B cell (primary cell): Measurements from ENCODE around the gene ING3. TPM values are rescaled to one million over a fixed set of nuclear protein-coding genes. Genes with fewer than 3 reads are reported as not detected.

Source experiments
- ATAC-seq: fragments of 200-7000 bp; cut with Tn5 transposase; one replicate; pipeline ENCODE4 v1.10.0; 2021; ENCODE audit warnings: low read depth, mild to moderate bottlenecking, moderate number of reproducible peaks, moderate library complexity
- CTCF ChIA-PET: fragments of 350-600 bp; sonication (Branson Sonifier 250); formaldehyde crosslinking; loops from one replicate; lab custom pipeline; 2021; ENCODE audit warnings: antibody characterized with exemption, inconsistent platforms; lab: Charles Lee
- POLR2A ChIA-PET: fragments of 350-600 bp; sonication (Branson Sonifier 250); formaldehyde crosslinking; loops from one replicate; lab custom pipeline; 2021; ENCODE audit warnings: antibody characterized with exemption; lab: Charles Lee
- DNase-seq: peaks from one replicate; pipeline ENCODE4 v3.0.0; 2013
- H2AFZ ChIP-seq: 2 replicates; pipeline ENCODE4 v1.6.1; 2012; ENCODE audit warnings: mild to moderate bottlenecking, low read depth, low read length; ENCODE audit not compliant: insufficient read depth, poor library complexity, severe bottlenecking
- H3K27ac ChIP-seq, 2 donors: 1 replicate in 1 of 2; 2 replicates in 1 of 2; pipeline ENCODE4 v1.5.1; 2012 to 2013; ENCODE audit warnings: low read length in 2 of 2, mild to moderate bottlenecking in 2 of 2, moderate library complexity in 1 of 2
- H3K27me3 ChIP-seq, 4 experiments: fragments of 200-600 bp in 1 of 4; sonication (generic) in 1 of 4; replicated peaks in 1 of 4; 1 replicate in 2 of 4; 2 replicates in 2 of 4; pipeline versions ENCODE4 v1.6.1 to v1.7.0; 2013 to 2016; ENCODE audit warnings: low read length in 3 of 4, mild to moderate bottlenecking in 2 of 4, mixed read lengths in 1 of 4, moderate library complexity in 1 of 4; ENCODE audit not compliant: insufficient read depth in 4 of 4, control insufficient read depth in 3 of 4; ENCODE audit errors: control extremely low read depth in 1 of 4
- H3K36me3 ChIP-seq, 2 experiments: replicated peaks in 1 of 2; 1 replicate in 1 of 2; 2 replicates in 1 of 2; pipeline versions ENCODE4 v1.6.1 to v1.7.1; 2013; ENCODE audit warnings: low read length in 1 of 2; ENCODE audit not compliant: insufficient read depth in 2 of 2, control insufficient read depth in 1 of 2; ENCODE audit errors: control extremely low read depth in 1 of 2, extremely low read depth in 1 of 2
- H3K4me1 ChIP-seq, 2 donors: fragments of 200-600 bp in 1 of 2; sonication (generic) in 1 of 2; 1 replicate in 1 of 2; 2 replicates in 1 of 2; pipeline versions ENCODE4 v1.5.1 to v1.6.1; 2013 to 2017; ENCODE audit warnings: low read length in 2 of 2; ENCODE audit not compliant: control insufficient read depth in 2 of 2, insufficient read depth in 2 of 2
- H3K4me2 ChIP-seq: replicated peaks from 2 replicates; pipeline ENCODE3; 2012; ENCODE audit warnings: mild to moderate bottlenecking, low read depth, low read length; ENCODE audit not compliant: poor library complexity, severe bottlenecking
- H3K4me3 ChIP-seq, 5 experiments: fragments of 200-600 bp in 1 of 5; sonication (generic) in 1 of 5; 1 replicate in 3 of 5; 2 replicates in 2 of 5; pipeline versions ENCODE4 v1.5.1 to v1.7.0; 2011 to 2016; ENCODE audit warnings: low read length in 4 of 5, mild to moderate bottlenecking in 4 of 5, low read depth in 2 of 5, control low read depth in 1 of 5, moderate library complexity in 1 of 5; ENCODE audit not compliant: insufficient read depth in 1 of 5; ENCODE audit errors: control extremely low read depth in 1 of 5, extremely low read depth in 1 of 5
- H3K79me2 ChIP-seq: fragments of 200-600 bp; sonication (generic); one replicate; pipeline ENCODE4 v1.6.0; 2016; ENCODE audit warnings: low read length; ENCODE audit not compliant: control insufficient read depth, insufficient read depth
- H3K9ac ChIP-seq: fragments of 200-600 bp; sonication (generic); 2 replicates; pipeline ENCODE4 v1.6.1; 2017; ENCODE audit warnings: mild to moderate bottlenecking, low read length, moderate library complexity
- H3K9me3 ChIP-seq, 3 donors: one replicate each; pipeline versions ENCODE4 v1.6.1 to v1.7.1; 2013; ENCODE audit warnings: low read length in 2 of 3; ENCODE audit not compliant: control insufficient read depth in 2 of 3, insufficient read depth in 1 of 3; ENCODE audit errors: control extremely low read depth in 1 of 3
- H4K20me1 ChIP-seq: 2 replicates; pipeline ENCODE4 v1.6.0; 2012; ENCODE audit warnings: mild to moderate bottlenecking, low read length; ENCODE audit not compliant: insufficient read depth, control insufficient read depth, poor library complexity, severe bottlenecking
- H3K27ac Mint-ChIP-seq: one replicate; pipeline ENCODE4 v1.8.0; 2021; ENCODE audit warnings: mixed read lengths
- H3K27me3 Mint-ChIP-seq: one replicate; pipeline ENCODE4 v1.8.0; 2021; ENCODE audit warnings: mixed read lengths
- H3K4me1 Mint-ChIP-seq: one replicate; pipeline ENCODE4 v1.8.0; 2021; ENCODE audit warnings: mixed read lengths
- H3K4me3 Mint-ChIP-seq: one replicate; pipeline ENCODE4 v1.8.0; 2021; ENCODE audit warnings: mixed read lengths
- H3K9me3 Mint-ChIP-seq: one replicate; pipeline ENCODE4 v1.8.0; 2022; ENCODE audit warnings: mixed read lengths; ENCODE audit not compliant: insufficient read depth
- CTCF ChIP-seq: fragments of 200-600 bp; IDR thresholded peaks from one replicate; pipeline ENCODE4 v1.8.0; 2022; ENCODE audit warnings: antibody characterized with exemption, mild to moderate bottlenecking
- EZH2 ChIP-seq: IDR thresholded peaks from 2 replicates; pipeline ENCODE4 v1.6.1; 2012; ENCODE audit warnings: borderline replicate concordance, low read depth, mild to moderate bottlenecking, moderate library complexity, low read length; ENCODE audit not compliant: insufficient read depth, poor library complexity, severe bottlenecking
- WGBS: methylation state at CpG from one replicate; pipeline ENCODE4 v1.1.5; 2013; ENCODE audit warnings: missing lambda C conversion rate; ENCODE audit not compliant: insufficient coverage; 5-methylcytosine and 5-hydroxymethylcytosine counted together
- intact Hi-C: fragments of 100-400 bp; cut with micrococcal nuclease; formaldehyde crosslinking; loops from one replicate; pipeline ENCODE4 v1.10.0; 2022
- polyA plus RNA-seq: library from polyadenylated mRNA; depleted of rRNA; stranded (reverse); fragments of >200 nt; gene quantifications from 2 replicates; pipeline ENCODE4 v1.2.3, GENCODE V29; 2012
- total RNA-seq, 2 donors: library from RNA; stranded (reverse); fragments of 120-200 nt in 1 of 2; gene quantifications; 1 replicate in 1 of 2; 2 replicates in 1 of 2; pipeline versions ENCODE4 v1.2.3 to v1.2.4, GENCODE V29; 2013 to 2022

ING3 gene
- total and polyA plus RNA-seq, 2 donors (not counting 1 experiment from before 2014, with no cell fraction given) = 29.5 to 38.0 TPM

GRCh38 chr7:120915314-120916105, 35.1 kb upstream of the ING3 start:
- Histone ChIP-seq H3K4me3 (no peak overlapping the region), H3K36me3 (no peaks in the 10 kb centered on the region), H3K27ac (no peak overlapping the region), H3K27me3 (no peaks in the 10 kb centered on the region), H3K9ac (no peak overlapping the region), H3K4me1 (no peaks in the 10 kb centered on the region), H3K4me2 (no peak overlapping the region), H2AFZ (no peak overlapping the region), H3K79me2 (no peaks in the 10 kb centered on the region), H4K20me1 (no peaks in the 10 kb centered on the region), H3K9me3 (peaks cover 0 to 4% (median 0%) of the 10 kb centered on the region in 3 donors)
- DNase-seq (no peak), ATAC-seq (no peak)
- no peak overlapping the region for H3K4me3 Mint-ChIP-seq
- no peak overlapping the region for H3K27ac Mint-ChIP-seq
- no peaks in the 10 kb centered on the region for H3K4me1 Mint-ChIP-seq
- WGBS = no CpG with 5 or more reads among the region's 2 CpGs
- intact Hi-C loops = no loop called here
- H3K9me3 Mint-ChIP-seq = no peaks in the 10 kb centered on the region
- POLR2A ChIA-PET = no interaction called here
- peaks cover 9% of the 10 kb centered on the region for H3K27me3 Mint-ChIP-seq
- TF ChIP-seq CTCF (no peak), EZH2 (no peak)
- CTCF ChIA-PET = no interaction called here

GRCh38 chr7:120916121-120916520, 34.5 kb upstream of the ING3 start:
- ChIA-PET POLR2A (no interaction called here), CTCF (no interaction called here)
- WGBS = no CpG with 5 or more reads among the region's 3 CpGs
- Mint-ChIP-seq H3K9me3 (no peaks in the 10 kb centered on the region), H3K27me3 (peaks cover 9% of the 10 kb centered on the region), H3K4me1 (no peaks in the 10 kb centered on the region), H3K4me3 (no peak overlapping the region), H3K27ac (no peak overlapping the region)
- Histone ChIP-seq H3K4me2 (no peak overlapping the region), H3K9ac (no peak overlapping the region), H3K4me1 (no peaks in the 10 kb centered on the region), H3K36me3 (no peaks in the 10 kb centered on the region), H3K27me3 (no peaks in the 10 kb centered on the region), H3K27ac (no peak overlapping the region), H2AFZ (no peak overlapping the region), H4K20me1 (no peaks in the 10 kb centered on the region), H3K4me3 (no peak overlapping the region), H3K9me3 (peaks cover 0 to 4% (median 0%) of the 10 kb centered on the region in 3 donors), H3K79me2 (no peaks in the 10 kb centered on the region)
- no peak for TF ChIP-seq CTCF
- TF ChIP-seq EZH2 = no peak
- intact Hi-C loops = no loop called here
- no peak for ATAC-seq
- DNase-seq = no peak
